ENCODE results near the gene SPAG4.

The SPAG4 gene

GRCh38 chr20:35611482-35611881 is 4.1 kb upstream of the SPAG4 start:
- H3K9me3 ChIP-seq (ENCODE audit: control insufficient read depth, insufficient read depth, low read length) = no peaks in the 10 kb centered on the region
- H3K27me3 ChIP-seq (ENCODE audit: control insufficient read depth, insufficient read depth, low read length) = peaks cover 7% of the 10 kb centered on the region
- no peak overlapping the region for H3K27ac ChIP-seq (ENCODE audit: low read depth, low read length)
- no peaks in the 10 kb centered on the region for H3K36me3 ChIP-seq (ENCODE audit: control insufficient read depth, insufficient read depth, low read length)
- no peaks in the 10 kb centered on the region for H3K4me1 ChIP-seq (ENCODE audit: control insufficient read depth, insufficient read depth, low read length)
- H3K4me3 ChIP-seq (ENCODE audit: low read depth, low read length) = no peak overlapping the region
- H3K9ac ChIP-seq (ENCODE audit: low read depth, low read length) = no peak overlapping the region

DNA sequence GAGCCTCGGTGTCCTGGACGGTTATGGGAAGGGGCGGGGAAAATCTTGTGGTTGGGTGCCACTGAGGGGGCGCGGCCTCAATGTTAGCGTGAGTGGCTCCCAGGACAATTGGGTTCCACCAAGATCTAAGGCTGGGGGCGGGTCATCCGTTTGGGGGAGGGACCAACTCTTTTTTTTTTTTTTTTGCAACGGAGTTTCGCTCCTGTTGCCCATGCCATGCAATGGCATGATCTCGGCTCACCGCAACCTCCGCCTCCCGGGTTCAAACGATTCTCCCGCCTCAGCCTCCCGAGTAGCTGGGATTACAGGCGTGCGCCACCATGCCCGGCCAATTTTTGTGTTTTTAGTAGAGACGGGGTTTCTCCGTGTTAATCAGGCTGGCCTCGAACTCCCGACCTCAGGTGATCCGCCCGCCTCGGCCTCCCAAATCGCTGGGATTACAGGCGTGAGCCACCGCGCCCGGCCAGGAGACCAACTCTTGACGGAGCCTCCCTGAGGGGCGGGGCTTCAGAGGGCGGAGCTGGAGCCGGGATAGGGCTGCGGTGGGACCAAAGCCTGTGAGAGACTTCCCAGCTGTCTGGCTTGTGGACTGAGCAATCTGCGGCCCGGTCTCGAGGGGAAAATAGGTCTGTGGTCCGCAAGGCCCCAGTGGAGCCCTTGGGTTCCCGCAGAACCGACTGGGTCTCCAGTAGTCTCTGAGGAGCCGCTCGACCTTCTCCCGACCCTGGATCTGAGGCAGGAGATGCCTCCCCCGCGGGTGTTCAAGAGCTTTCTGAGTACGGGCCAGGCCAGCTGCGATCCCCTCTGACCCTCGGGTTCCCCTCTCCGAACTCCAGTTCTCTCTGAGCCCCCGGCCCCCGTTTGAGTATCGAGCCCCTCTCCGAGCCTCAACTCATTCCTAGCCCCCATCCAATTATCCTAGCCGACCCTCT is 1.1 kb downstream of the SPAG4 start:
- H3K36me3 ChIP-seq (ENCODE audit: control insufficient read depth, insufficient read depth, low read length) = peaks cover 7% of the 10 kb centered on the region; the same call in 1 of the 2 replicates
- peaks cover 10% of the 10 kb centered on the region for H3K4me1 ChIP-seq (ENCODE audit: control insufficient read depth, insufficient read depth, low read length)
- peak overlapping the region; percentile 65 for H3K4me3 ChIP-seq (ENCODE audit: low read depth, low read length)
- H3K27me3 ChIP-seq (ENCODE audit: control insufficient read depth, insufficient read depth, low read length) = peaks cover 18% of the 10 kb centered on the region
- H3K27ac ChIP-seq (ENCODE audit: low read depth, low read length) = peak overlapping the region; percentile 28
- peak overlapping the region; percentile 48; the same call in 1 of the 2 replicates for H3K9ac ChIP-seq (ENCODE audit: low read depth, low read length)
- no peaks in the 10 kb centered on the region for H3K9me3 ChIP-seq (ENCODE audit: control insufficient read depth, insufficient read depth, low read length)

DNA sequence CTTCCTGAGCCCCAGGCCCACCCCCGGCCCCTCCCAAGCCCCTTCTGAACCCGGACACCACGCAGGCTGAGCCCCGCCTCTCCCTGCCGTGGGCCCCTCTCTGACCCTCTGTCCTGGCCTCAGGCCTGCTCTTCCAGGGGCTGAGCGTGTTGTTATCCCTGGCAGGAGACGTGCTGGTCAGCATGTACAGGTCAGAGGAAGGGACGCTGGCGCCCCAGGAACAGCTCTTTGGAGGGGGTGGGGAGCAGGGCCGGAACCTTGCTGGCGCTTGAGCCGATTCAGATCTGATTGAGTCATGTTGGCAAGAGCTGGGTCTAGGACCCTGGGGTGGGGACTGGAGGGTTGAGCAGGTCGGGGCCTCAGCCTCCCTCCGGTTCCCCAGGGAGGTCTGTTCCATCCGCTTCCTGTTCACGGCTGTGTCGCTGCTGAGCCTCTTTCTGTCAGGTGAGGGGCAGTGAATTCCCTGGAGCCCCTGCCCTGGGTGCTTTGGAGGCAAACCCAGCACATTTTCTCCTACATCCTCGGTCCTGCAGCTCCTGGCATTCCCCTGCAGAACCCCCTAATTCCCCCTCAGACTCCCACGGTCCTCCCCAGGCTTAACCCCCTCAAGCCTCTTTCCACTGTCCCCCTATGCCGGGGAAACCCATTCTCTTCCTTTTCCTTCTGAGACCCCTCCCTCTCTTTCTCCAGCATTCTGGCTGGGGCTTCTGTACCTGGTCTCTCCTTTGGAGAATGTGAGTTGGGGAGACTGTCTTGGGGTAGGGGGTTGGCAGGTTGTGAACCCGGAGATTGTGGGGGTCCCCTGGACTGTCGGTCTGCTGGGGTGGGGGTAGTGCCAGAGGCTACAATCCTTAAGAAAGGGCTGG is 2.0 kb downstream of the SPAG4 start:
- H3K27ac ChIP-seq (ENCODE audit: low read depth, low read length) = no peak overlapping the region

GRCh38 chr20:35618263-35619131 is 2.9 kb downstream of the SPAG4 start:
- H3K9me3 ChIP-seq (ENCODE audit: control insufficient read depth, insufficient read depth, low read length) = no peaks in the 10 kb centered on the region
- no peak overlapping the region for H3K9ac ChIP-seq (ENCODE audit: low read depth, low read length)
- peak overlapping the region; percentile 65 for H3K4me3 ChIP-seq (ENCODE audit: low read depth, low read length)
- H3K27me3 ChIP-seq (ENCODE audit: control insufficient read depth, insufficient read depth, low read length) = peaks cover 18% of the 10 kb centered on the region
- H3K4me1 ChIP-seq (ENCODE audit: control insufficient read depth, insufficient read depth, low read length) = peaks cover 10% of the 10 kb centered on the region
- peaks cover 8% of the 10 kb centered on the region; the same call in 1 of the 2 replicates for H3K36me3 ChIP-seq (ENCODE audit: control insufficient read depth, insufficient read depth, low read length)
- no peak overlapping the region for H3K27ac ChIP-seq (ENCODE audit: low read depth, low read length)

More for the DNA sequence above, 2.0 kb downstream of the SPAG4 start:
- H3K36me3 ChIP-seq (ENCODE audit: control insufficient read depth, insufficient read depth, low read length) = peaks cover 8% of the 10 kb centered on the region; the same call in 1 of the 2 replicates
- no peaks in the 10 kb centered on the region for H3K9me3 ChIP-seq (ENCODE audit: control insufficient read depth, insufficient read depth, low read length)
- H3K4me3 ChIP-seq (ENCODE audit: low read depth, low read length) = peak overlapping the region; percentile 65
- peaks cover 10% of the 10 kb centered on the region for H3K4me1 ChIP-seq (ENCODE audit: control insufficient read depth, insufficient read depth, low read length)
- peaks cover 18% of the 10 kb centered on the region for H3K27me3 ChIP-seq (ENCODE audit: control insufficient read depth, insufficient read depth, low read length)
- H3K9ac ChIP-seq (ENCODE audit: low read depth, low read length) = no peak overlapping the region

- peak overlapping the region; percentile 76 for H3K27ac ChIP-seq (ENCODE audit: low read depth, low read length)
Observed at GRCh38 chr20:35619196-35620095, 3.8 kb downstream of the SPAG4 start.

DNA sequence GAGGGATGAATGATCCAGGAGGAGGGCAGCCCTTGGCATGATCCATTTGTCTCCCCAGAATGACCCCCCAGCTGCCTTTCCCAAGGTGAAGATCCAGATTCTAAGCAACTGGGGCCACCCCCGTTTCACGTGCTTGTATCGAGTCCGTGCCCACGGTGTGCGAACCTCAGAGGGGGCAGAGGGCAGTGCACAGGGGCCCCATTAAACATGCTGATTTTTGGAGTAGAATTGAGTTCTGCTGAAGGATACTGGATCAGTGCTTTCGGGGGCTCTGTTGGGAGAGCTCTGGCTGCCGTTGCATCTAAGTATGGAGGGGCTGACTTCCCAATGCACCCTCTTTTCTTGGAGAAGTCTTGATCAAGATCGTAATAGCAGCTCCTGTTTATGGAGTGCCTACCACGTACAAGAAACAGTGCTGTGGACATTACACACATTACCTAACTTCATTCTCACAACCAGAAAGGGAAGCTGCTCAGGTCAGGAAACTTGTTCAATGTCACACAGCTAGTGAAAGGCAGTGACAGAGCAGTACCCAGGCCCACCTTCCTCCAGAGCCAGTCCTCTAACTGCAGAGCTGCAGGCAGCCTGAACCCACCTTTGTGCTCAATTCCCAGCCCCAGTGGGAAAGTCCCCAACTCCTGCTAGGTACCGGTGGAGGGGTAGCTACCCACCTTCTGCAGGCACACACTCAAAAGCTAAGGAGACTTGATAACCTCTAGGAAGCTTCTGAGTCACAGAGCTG is 5.4 kb downstream of the SPAG4 start:
- Histone ChIP-seq H3K4me3 (ENCODE audit: low read depth, low read length) (no peak overlapping the region), H3K27ac (ENCODE audit: low read depth, low read length) (no peak overlapping the region), H3K9me3 (ENCODE audit: control insufficient read depth, insufficient read depth, low read length) (no peaks in the 10 kb centered on the region)

More at GRCh38 chr20:35619196-35620095, 3.8 kb downstream of the SPAG4 start:
- H3K27me3 ChIP-seq (ENCODE audit: control insufficient read depth, insufficient read depth, low read length) = peaks cover 11% of the 10 kb centered on the region
- H3K9me3 ChIP-seq (ENCODE audit: control insufficient read depth, insufficient read depth, low read length) = no peaks in the 10 kb centered on the region
- H3K36me3 ChIP-seq (ENCODE audit: control insufficient read depth, insufficient read depth, low read length) = peaks cover 8% of the 10 kb centered on the region; the same call in 1 of the 2 replicates
- H3K4me1 ChIP-seq (ENCODE audit: control insufficient read depth, insufficient read depth, low read length) = peaks cover 10% of the 10 kb centered on the region
- 0 out of 2 replicates have a peak overlapping the region, but pooled peaks have one; percentile 1 for H3K9ac ChIP-seq (ENCODE audit: low read depth, low read length)
- peak overlapping the region; percentile 57 for H3K4me3 ChIP-seq (ENCODE audit: low read depth, low read length)

DNA sequence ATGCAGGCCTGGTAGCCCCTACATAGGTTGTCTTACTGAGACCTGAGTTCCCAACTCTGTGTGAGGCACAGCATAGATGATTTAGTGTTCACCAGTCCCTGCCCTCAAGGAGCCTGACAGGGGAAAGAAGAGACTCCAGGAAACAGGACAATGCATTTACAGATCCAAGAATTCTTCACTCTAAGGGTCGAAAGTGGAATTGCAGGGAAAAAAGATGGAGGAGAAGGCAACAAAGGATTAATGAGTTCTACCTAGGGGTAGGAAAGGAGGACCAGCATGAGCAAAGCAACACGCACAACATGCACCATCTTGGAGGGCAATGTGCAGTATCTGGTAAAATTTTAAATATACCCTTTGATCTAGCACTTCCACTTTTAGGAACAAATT is 5.9 kb downstream of the SPAG4 start:
- H3K9ac ChIP-seq (ENCODE audit: low read depth, low read length) = no peak overlapping the region
- peaks cover 24% of the 10 kb centered on the region for H3K36me3 ChIP-seq (ENCODE audit: control insufficient read depth, insufficient read depth, low read length)
- H3K4me3 ChIP-seq (ENCODE audit: low read depth, low read length) = no peak overlapping the region
- peaks cover 10% of the 10 kb centered on the region for H3K4me1 ChIP-seq (ENCODE audit: control insufficient read depth, insufficient read depth, low read length)
- H3K9me3 ChIP-seq (ENCODE audit: control insufficient read depth, insufficient read depth, low read length) = no peaks in the 10 kb centered on the region
- no peak overlapping the region for H3K27ac ChIP-seq (ENCODE audit: low read depth, low read length)
- H3K27me3 ChIP-seq (ENCODE audit: control insufficient read depth, insufficient read depth, low read length) = peaks cover 11% of the 10 kb centered on the region

More for the DNA sequence above, 5.4 kb downstream of the SPAG4 start:
- H3K27me3 ChIP-seq (ENCODE audit: control insufficient read depth, insufficient read depth, low read length) = peaks cover 11% of the 10 kb centered on the region
- H3K4me1 ChIP-seq (ENCODE audit: control insufficient read depth, insufficient read depth, low read length) = peaks cover 10% of the 10 kb centered on the region
- no peak overlapping the region for H3K9ac ChIP-seq (ENCODE audit: low read depth, low read length)
- peaks cover 19% of the 10 kb centered on the region for H3K36me3 ChIP-seq (ENCODE audit: control insufficient read depth, insufficient read depth, low read length)

DNA sequence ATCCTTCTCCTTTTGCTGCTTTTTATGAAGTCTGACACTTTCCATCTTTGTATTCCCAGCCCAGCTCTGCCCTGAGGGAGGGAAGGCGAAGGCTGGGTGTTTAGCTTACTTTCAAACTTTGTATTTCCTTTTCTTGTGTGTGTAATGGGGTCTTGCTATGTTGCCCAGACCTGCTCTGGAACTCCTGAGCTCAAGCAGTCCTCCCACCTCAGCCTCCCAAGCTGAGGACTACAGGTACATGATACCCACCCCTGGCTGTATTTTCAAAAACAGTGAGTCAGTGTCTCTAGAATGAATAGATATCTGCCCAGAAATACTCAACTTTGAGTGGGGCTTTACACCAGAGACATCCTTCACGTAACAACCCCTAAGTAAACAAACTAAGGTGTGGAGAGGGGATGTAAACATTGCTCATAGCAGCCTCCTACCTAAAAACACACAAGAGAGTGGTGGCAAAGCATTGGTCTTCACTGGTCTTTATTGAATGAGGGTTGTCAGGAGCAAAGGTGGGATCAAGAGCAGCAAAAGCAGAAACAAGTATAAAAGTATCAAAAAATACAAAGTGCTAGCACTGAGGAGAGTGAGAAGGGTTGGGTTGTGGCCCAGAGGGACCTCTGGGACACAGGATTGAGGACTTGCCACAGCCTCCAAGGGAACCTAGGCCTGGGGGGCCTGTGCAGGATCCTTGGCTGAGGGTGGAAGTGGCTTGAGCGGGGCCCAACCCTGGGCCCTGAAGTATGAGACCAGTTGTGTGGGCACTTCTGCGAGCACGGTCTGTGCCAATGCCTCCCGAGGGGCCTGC is 10.2 kb downstream of the SPAG4 start:
- no peak overlapping the region for H3K27ac ChIP-seq (ENCODE audit: low read depth, low read length)
- no peaks in the 10 kb centered on the region for H3K9me3 ChIP-seq (ENCODE audit: control insufficient read depth, insufficient read depth, low read length)
- no peak overlapping the region for H3K4me3 ChIP-seq (ENCODE audit: low read depth, low read length)
- H3K9ac ChIP-seq (ENCODE audit: low read depth, low read length) = no peak overlapping the region
- peaks cover 62% of the 10 kb centered on the region for H3K36me3 ChIP-seq (ENCODE audit: control insufficient read depth, insufficient read depth, low read length)
- no peaks in the 10 kb centered on the region for H3K27me3 ChIP-seq (ENCODE audit: control insufficient read depth, insufficient read depth, low read length)
- H3K4me1 ChIP-seq (ENCODE audit: control insufficient read depth, insufficient read depth, low read length) = no peaks in the 10 kb centered on the region

Measured in HUES48 (cell line).